ENCODE data around the gene PRDM13. TPM values are rescaled to one million over a fixed set of nuclear protein-coding genes. Genes with fewer than 3 reads are reported as not detected.
"Not testable (repeated sequence)": the region's sequence is repeated elsewhere in the genome, so short reads cannot be mapped to it uniquely, and the experiment has no call there.

The PRDM13 gene
- total RNA-seq, 4 donors from 2014 or later = not detected

DNA sequence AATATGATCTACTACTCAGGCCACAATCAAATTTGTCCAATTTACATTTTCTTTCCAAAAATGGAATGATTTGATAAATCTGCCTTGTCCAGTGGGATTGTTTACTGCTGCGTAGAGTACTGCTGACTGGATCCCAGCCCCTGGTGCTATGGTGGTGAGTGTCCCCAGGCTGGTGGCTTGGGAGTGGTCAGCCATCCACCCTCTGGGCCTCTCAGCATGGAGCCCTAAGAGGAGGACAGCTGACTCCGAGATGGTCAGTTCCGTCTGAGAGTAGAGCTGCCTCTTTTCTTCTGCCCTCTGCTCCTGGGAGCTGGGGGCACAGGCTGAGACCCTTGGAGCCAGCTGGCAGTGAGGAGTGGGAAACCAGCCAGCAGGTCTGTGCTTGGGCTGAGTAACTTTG lies 22.7 kb downstream of the PRDM13 start:
- intact Hi-C loops (cut with DNase I) = no loop called here
- WGBS = 61% methylated on average over 3 of the region's 3 CpGs

DNA sequence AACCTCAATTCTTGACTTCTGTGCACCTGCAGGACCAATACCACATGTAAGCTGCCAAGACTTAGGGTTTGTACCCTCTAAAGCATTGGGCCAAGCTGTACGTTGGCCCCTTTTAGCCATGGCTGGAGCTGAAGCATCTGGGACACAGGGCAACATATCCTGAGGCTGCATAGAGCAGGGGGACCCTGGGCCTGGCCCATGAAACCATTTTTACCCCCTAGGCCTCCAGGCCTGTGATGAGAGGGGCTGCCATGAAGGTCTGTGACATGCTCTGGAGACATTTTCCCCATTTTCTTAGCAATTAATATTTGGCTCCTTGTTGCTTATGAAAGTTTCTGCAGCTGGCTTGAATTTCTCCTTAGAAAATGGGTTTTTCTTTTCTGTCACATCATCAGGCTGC lies 31.0 kb downstream of the PRDM13 start:
- H3K9me3 ChIP-seq = peaks cover 0 to 14% (median 14%) of the 10 kb centered on the region in 4 donors
- TF ChIP-seq POLR2AphosphoS5 (IDR thresholded peaks at IDR 0.05) (no peak), CTCF (IDR thresholded peaks at IDR 0.05) (no peak), EP300 (IDR thresholded peaks at IDR 0.05) (no peak), POLR2A (IDR thresholded peaks at IDR 0.05; ENCODE audit: low read depth) (no peak)
- H3K27me3 ChIP-seq = peaks cover 0 to 29% (median 0%) of the 10 kb centered on the region in 4 donors
- intact Hi-C loops (cut with DNase I) = no loop called here
- no peak overlapping the region for H3K27ac ChIP-seq (replicated peaks in 1 of 4)
- H3K4me3 ChIP-seq = no peak overlapping the region
- no peak for DNase-seq (ENCODE audit: extremely low spot score)
- no peaks in the 10 kb centered on the region for H3K4me1 ChIP-seq
- H3K36me3 ChIP-seq = no peaks in the 10 kb centered on the region
- WGBS = 55% methylated on average over 1 of the region's 1 CpG

More for the DNA sequence above, 22.7 kb downstream of the PRDM13 start:
- DNase-seq (ENCODE audit: extremely low spot score) = no peak
- no peak overlapping the region for H3K4me3 ChIP-seq
- no peaks in the 10 kb centered on the region for H3K4me1 ChIP-seq
- H3K27me3 ChIP-seq = peaks cover 0 to 18% (median 0%) of the 10 kb centered on the region in 4 donors
- H3K36me3 ChIP-seq = no peaks in the 10 kb centered on the region
- H3K27ac ChIP-seq (replicated peaks in 1 of 4) = no peak overlapping the region
- TF ChIP-seq POLR2AphosphoS5 (IDR thresholded peaks at IDR 0.05) = no peak
- no peaks in the 10 kb centered on the region for H3K9me3 ChIP-seq

DNA sequence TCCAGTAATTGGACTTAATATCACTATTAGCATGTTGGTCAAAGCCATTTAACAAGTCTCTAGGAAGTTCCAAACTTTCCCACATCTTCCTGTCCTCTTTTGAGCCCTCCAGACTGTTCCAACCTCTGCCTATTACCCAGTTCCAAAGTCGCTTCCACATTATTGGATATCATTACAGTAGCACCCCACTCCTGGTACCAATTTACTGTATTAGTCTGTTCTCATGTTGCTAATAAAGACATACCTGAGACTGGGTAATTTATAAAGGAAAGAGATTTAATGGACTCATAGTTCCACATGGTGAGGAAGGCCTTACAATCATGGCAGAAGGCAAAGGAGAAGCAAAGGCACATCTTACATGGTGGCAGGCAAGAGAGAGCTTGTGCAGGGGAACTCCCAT lies 31.7 kb downstream of the PRDM13 start:
- intact Hi-C loops (cut with DNase I); DNase-seq (ENCODE audit: extremely low spot score): not testable (repeated sequence)
- WGBS = 100% methylated on average over 1 of the region's 1 CpG

DNA sequence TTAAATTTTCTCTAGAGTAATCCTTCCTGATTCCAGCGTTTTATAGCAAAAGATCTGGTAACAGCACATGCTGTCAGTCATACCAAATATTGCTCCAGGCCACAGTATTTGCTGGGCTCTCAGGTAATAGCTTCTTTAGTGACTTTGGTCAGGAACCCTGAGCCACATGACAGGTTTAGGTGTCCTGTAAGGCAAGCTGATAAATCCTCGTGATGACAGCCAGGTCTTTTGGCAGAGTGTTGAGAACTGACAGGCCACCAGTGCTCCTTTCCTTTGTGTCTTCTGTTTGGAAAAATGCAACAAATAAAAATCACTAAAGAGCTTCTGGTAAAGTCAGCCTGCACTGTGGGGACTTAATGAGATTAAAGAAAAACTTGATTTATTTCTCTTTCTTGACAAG lies 34.6 kb downstream of the PRDM13 start:
- Histone ChIP-seq H3K27ac (replicated peaks in 1 of 4) (no peak overlapping the region), H3K36me3 (no peaks in the 10 kb centered on the region), H3K9me3 (peaks cover 0 to 14% (median 14%) of the 10 kb centered on the region in 4 donors), H3K27me3 (peaks cover 0 to 12% (median 0%) of the 10 kb centered on the region in 4 donors), H3K4me3 (no peak overlapping the region), H3K4me1 (no peaks in the 10 kb centered on the region)
- TF ChIP-seq EP300 (IDR thresholded peaks at IDR 0.05) (no peak), POLR2A (IDR thresholded peaks at IDR 0.05; ENCODE audit: low read depth) (no peak), CTCF (IDR thresholded peaks at IDR 0.05) (no peak), POLR2AphosphoS5 (IDR thresholded peaks at IDR 0.05) (no peak)
- DNase-seq (ENCODE audit: extremely low spot score) = no peak
- intact Hi-C loops (cut with DNase I) = no loop called here
- WGBS = 39% methylated on average over 2 of the region's 2 CpGs

More for the DNA sequence above, 31.7 kb downstream of the PRDM13 start:
- not testable (repeated sequence) for H3K4me1 ChIP-seq; H3K4me3 ChIP-seq; H3K27ac ChIP-seq (replicated peaks in 1 of 4); H3K36me3 ChIP-seq
- Histone ChIP-seq H3K27me3 (peaks cover 0 to 29% (median 0%) of the 10 kb centered on the region in 4 donors), H3K9me3 (peaks cover 0 to 14% (median 14%) of the 10 kb centered on the region in 4 donors)

- Histone ChIP-seq H3K36me3 (no peaks in the 10 kb centered on the region), H3K27me3 (peaks cover 0 to 5% (median 0%) of the 10 kb centered on the region in 4 donors), H3K27ac (replicated peaks in 1 of 4) (no peak overlapping the region), H3K4me3 (no peak overlapping the region), H3K4me1 (no peaks in the 10 kb centered on the region), H3K9me3 (no peaks in the 10 kb centered on the region)
- 72% methylated on average over 6 of the region's 6 CpGs for WGBS
- no peak for TF ChIP-seq CTCF (IDR thresholded peaks at IDR 0.05)
- TF ChIP-seq EP300 (IDR thresholded peaks at IDR 0.05) = no peak
- TF ChIP-seq POLR2A (IDR thresholded peaks at IDR 0.05; ENCODE audit: low read depth) = no peak
- TF ChIP-seq POLR2AphosphoS5 (IDR thresholded peaks at IDR 0.05) = no peak
- no peak for DNase-seq (ENCODE audit: extremely low spot score)
- intact Hi-C loops (cut with DNase I) = no loop called here
Measured at GRCh38 chr6:99645986-99646385, 39.4 kb downstream of the PRDM13 start.

DNA sequence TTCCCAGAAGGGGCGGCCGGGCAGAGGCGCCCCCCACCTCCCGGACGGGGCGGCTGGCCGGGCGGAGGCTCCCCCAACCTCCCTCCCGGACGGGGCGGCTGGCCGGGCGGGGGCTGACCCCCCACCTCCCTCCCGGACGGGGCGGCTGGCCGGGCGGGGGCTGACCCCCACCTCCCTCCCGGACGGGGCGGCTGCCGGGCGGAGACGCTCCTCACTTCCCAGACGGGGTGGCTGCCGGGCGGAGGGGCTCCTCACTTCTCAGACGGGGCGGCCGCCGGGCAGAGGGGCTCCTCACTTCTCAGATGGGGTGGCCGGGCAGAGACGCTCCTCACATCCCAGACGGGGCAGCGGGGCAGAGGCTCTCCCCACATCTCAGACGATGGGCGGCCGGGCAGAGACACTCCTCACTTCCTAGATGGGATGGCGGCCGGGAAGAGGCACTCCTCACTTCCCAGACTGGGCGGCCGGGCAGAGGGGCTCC lies 43.5 kb downstream of the PRDM13 start:
- H3K4me1 ChIP-seq; H3K36me3 ChIP-seq; H3K9me3 ChIP-seq; DNase-seq (ENCODE audit: extremely low spot score); H3K27ac ChIP-seq (replicated peaks in 1 of 4); H3K27me3 ChIP-seq; H3K4me3 ChIP-seq; intact Hi-C loops (cut with DNase I): not testable (repeated sequence)
- WGBS = 70% methylated on average over 2 of the region's 42 CpGs
